ENCODE data around the gene OR4E2. TPM values are rescaled to one million over a fixed set of nuclear protein-coding genes. Genes with fewer than 3 reads are reported as not detected.

Gene OR4E2
- polyA plus RNA-seq, 2 donors: not detected

- H3K27ac ChIP-seq (ENCODE audit: low read depth in 2 of 2, low read length in 1 of 2): no peak overlapping the region
- no peaks in the 10 kb centered on the region for H3K9me3 ChIP-seq (ENCODE audit: control insufficient read depth in 2 of 2, insufficient read depth in 1 of 2, low read depth in 1 of 2, low read length in 1 of 2)
- H3K36me3 ChIP-seq (ENCODE audit: control insufficient read depth in 2 of 2, insufficient read depth in 2 of 2, low read length in 1 of 2): no peaks in the 10 kb centered on the region
- no peaks in the 10 kb centered on the region for H3K27me3 ChIP-seq (ENCODE audit: control insufficient read depth in 1 of 2, insufficient read depth in 2 of 2, low read length in 2 of 2)
- no peak overlapping the region for H3K4me3 ChIP-seq (ENCODE audit: low read depth in 1 of 2, low read length in 2 of 2)
- no peaks in the 10 kb centered on the region for H3K4me1 ChIP-seq (ENCODE audit: control insufficient read depth in 2 of 2, insufficient read depth in 2 of 2, low read length in 1 of 2)
These were observed 6.3 kb upstream of the OR4E2 start for GRCh38 chr14:21647380-21647779.

- 45 to 63% methylated on average over 1 of the region's 1 CpG for whole genome bisulfite sequencing, 2 donors
- no peak overlapping the region for H3K27ac ChIP-seq (ENCODE audit: low read depth in 2 of 2, low read length in 1 of 2)
These were observed 1.3 kb upstream of the OR4E2 start for GRCh38 chr14:21652209-21652808.

DNA sequence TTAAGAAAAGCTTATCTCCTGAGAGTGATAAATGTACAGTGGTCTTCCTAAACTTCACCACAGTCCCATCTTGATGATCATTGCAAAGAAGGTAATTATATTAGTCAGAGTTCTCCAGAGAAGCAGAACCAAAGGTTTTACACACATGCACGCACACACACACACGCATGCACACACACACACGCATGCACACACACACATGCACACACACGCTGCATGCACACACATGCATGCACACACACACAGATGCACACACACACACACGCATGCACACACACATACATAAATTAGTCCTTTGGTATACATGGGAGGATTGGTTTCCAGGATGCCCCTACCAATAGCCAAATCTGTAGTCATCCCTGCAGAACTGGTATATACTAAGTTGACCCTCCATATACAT is 580 bp downstream of the OR4E2 start:
- Histone ChIP-seq H3K27me3 (ENCODE audit: control insufficient read depth in 1 of 2, insufficient read depth in 2 of 2, low read length in 2 of 2) (no peaks in the 10 kb centered on the region), H3K4me1 (ENCODE audit: control insufficient read depth in 2 of 2, insufficient read depth in 2 of 2, low read length in 1 of 2) (no peaks in the 10 kb centered on the region), H3K27ac (ENCODE audit: low read depth in 2 of 2, low read length in 1 of 2) (no peak overlapping the region), H3K4me3 (ENCODE audit: low read depth in 1 of 2, low read length in 2 of 2) (no peak overlapping the region), H3K36me3 (ENCODE audit: control insufficient read depth in 2 of 2, insufficient read depth in 2 of 2, low read length in 1 of 2) (no peaks in the 10 kb centered on the region), H3K9me3 (ENCODE audit: control insufficient read depth in 2 of 2, insufficient read depth in 1 of 2, low read depth in 1 of 2, low read length in 1 of 2) (no peaks in the 10 kb centered on the region)
- 88 to 98% methylated on average over 5 of the region's 5 CpGs for WGBS, 2 donors

More at GRCh38 chr14:21652209-21652808, 1.3 kb upstream of the OR4E2 start:
- H3K9me3 ChIP-seq (ENCODE audit: control insufficient read depth in 2 of 2, insufficient read depth in 1 of 2, low read depth in 1 of 2, low read length in 1 of 2): no peaks in the 10 kb centered on the region
- no peaks in the 10 kb centered on the region for H3K27me3 ChIP-seq (ENCODE audit: control insufficient read depth in 1 of 2, insufficient read depth in 2 of 2, low read length in 2 of 2)
- no peaks in the 10 kb centered on the region for H3K4me1 ChIP-seq (ENCODE audit: control insufficient read depth in 2 of 2, insufficient read depth in 2 of 2, low read length in 1 of 2)
- no peaks in the 10 kb centered on the region for H3K36me3 ChIP-seq (ENCODE audit: control insufficient read depth in 2 of 2, insufficient read depth in 2 of 2, low read length in 1 of 2)
- H3K4me3 ChIP-seq (ENCODE audit: low read depth in 1 of 2, low read length in 2 of 2): no peak overlapping the region

DNA sequence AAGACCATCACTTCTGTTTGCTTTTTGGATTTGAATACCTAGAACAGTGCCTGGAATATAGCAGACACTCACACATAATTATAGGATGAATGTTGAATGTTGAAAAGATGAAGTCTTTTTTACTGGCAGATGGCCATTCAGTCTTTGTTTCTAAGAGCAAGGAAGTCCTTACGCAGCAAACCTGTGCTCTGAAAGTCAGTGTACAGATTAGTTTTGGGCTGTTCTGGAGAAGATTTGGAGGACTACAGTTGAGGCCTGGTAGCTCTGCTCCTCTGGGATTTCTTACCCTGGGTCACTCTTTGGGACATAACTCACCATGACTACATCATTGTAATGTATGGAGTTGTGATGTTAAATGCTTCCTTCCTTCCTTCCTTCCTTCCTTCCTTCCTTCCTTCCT is 3.3 kb downstream of the OR4E2 start:
- 64 to 85% methylated on average over 1 of the region's 1 CpG for WGBS, 2 donors
- H3K36me3 ChIP-seq (ENCODE audit: control insufficient read depth in 2 of 2, insufficient read depth in 2 of 2, low read length in 1 of 2): no peaks in the 10 kb centered on the region
- H3K4me3 ChIP-seq (ENCODE audit: low read depth in 1 of 2, low read length in 2 of 2): no peak overlapping the region
- H3K27me3 ChIP-seq (ENCODE audit: control insufficient read depth in 1 of 2, insufficient read depth in 2 of 2, low read length in 2 of 2): no peaks in the 10 kb centered on the region
- H3K27ac ChIP-seq (ENCODE audit: low read depth in 2 of 2, low read length in 1 of 2): no peak overlapping the region
- H3K9me3 ChIP-seq (ENCODE audit: control insufficient read depth in 2 of 2, insufficient read depth in 1 of 2, low read depth in 1 of 2, low read length in 1 of 2): no peaks in the 10 kb centered on the region
- H3K4me1 ChIP-seq (ENCODE audit: control insufficient read depth in 2 of 2, insufficient read depth in 2 of 2, low read length in 1 of 2): no peaks in the 10 kb centered on the region

DNA sequence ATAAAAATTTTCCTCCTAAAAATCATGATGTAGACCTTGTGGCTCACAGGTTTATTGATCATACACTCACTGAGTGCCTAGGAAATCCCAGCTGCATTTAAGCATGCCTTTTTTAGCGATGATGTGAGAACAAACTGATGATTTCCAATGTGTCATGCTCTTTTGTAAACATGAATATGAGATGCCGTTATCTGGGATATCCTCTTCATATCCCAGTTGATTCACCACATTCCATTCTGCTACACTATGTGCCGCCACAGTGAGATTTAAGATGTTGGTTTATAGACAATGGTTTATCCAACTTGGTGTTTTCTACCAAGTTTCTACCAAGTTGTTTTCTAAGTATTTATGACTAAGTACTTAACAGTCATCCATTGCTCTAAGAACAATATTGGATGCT is 14.7 kb downstream of the OR4E2 start:
- 46 to 66% methylated on average over 3 of the region's 3 CpGs for WGBS, 2 donors
- Histone ChIP-seq H3K27ac (ENCODE audit: low read depth in 2 of 2, low read length in 1 of 2) (no peak overlapping the region), H3K9me3 (ENCODE audit: control insufficient read depth in 2 of 2, insufficient read depth in 1 of 2, low read depth in 1 of 2, low read length in 1 of 2) (no peaks in the 10 kb centered on the region), H3K36me3 (ENCODE audit: control insufficient read depth in 2 of 2, insufficient read depth in 2 of 2, low read length in 1 of 2) (no peaks in the 10 kb centered on the region), H3K4me3 (ENCODE audit: low read depth in 1 of 2, low read length in 2 of 2) (no peak overlapping the region), H3K4me1 (ENCODE audit: control insufficient read depth in 2 of 2, insufficient read depth in 2 of 2, low read length in 1 of 2) (no peaks in the 10 kb centered on the region), H3K27me3 (ENCODE audit: control insufficient read depth in 1 of 2, insufficient read depth in 2 of 2, low read length in 2 of 2) (no peaks in the 10 kb centered on the region)

GRCh38 chr14:21669284-21669683 is 15.6 kb downstream of the OR4E2 start:
- no peak overlapping the region for H3K4me3 ChIP-seq (ENCODE audit: low read depth in 1 of 2, low read length in 2 of 2)

DNA sequence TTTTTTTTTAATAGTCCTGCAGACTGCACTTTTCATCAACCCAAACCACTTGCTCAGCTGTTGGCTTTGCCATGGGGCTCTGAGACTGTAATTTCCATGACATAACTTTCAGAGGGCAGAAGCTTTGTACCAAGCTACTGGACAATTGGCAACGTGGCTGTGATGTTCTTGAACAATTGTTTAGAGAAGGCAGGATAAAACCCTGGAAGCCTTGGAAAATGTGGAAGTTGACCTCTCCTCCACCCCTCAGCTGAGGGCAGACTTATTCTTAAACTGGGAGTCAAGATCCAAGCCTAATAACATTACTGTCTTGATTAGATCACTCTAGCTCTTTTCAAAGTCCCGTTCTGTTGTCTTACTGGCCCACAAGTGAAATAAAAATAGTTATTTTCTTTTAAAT is 17.7 kb downstream of the OR4E2 start:
- Histone ChIP-seq H3K9me3 (ENCODE audit: control insufficient read depth in 2 of 2, insufficient read depth in 1 of 2, low read depth in 1 of 2, low read length in 1 of 2) (no peaks in the 10 kb centered on the region), H3K27ac (ENCODE audit: low read depth in 2 of 2, low read length in 1 of 2) (no peak overlapping the region), H3K36me3 (ENCODE audit: control insufficient read depth in 2 of 2, insufficient read depth in 2 of 2, low read length in 1 of 2) (no peaks in the 10 kb centered on the region), H3K4me1 (ENCODE audit: control insufficient read depth in 2 of 2, insufficient read depth in 2 of 2, low read length in 1 of 2) (no peaks in the 10 kb centered on the region), H3K4me3 (ENCODE audit: low read depth in 1 of 2, low read length in 2 of 2) (no peak overlapping the region), H3K27me3 (ENCODE audit: control insufficient read depth in 1 of 2, insufficient read depth in 2 of 2, low read length in 2 of 2) (no peaks in the 10 kb centered on the region)
- WGBS, 2 donors: 31 to 47% methylated on average over 2 of the region's 2 CpGs

More at GRCh38 chr14:21669284-21669683, 15.6 kb downstream of the OR4E2 start:
- Histone ChIP-seq H3K36me3 (ENCODE audit: control insufficient read depth in 2 of 2, insufficient read depth in 2 of 2, low read length in 1 of 2) (no peaks in the 10 kb centered on the region), H3K27ac (ENCODE audit: low read depth in 2 of 2, low read length in 1 of 2) (no peak overlapping the region), H3K4me1 (ENCODE audit: control insufficient read depth in 2 of 2, insufficient read depth in 2 of 2, low read length in 1 of 2) (no peaks in the 10 kb centered on the region), H3K27me3 (ENCODE audit: control insufficient read depth in 1 of 2, insufficient read depth in 2 of 2, low read length in 2 of 2) (no peaks in the 10 kb centered on the region), H3K9me3 (ENCODE audit: control insufficient read depth in 2 of 2, insufficient read depth in 1 of 2, low read depth in 1 of 2, low read length in 1 of 2) (no peaks in the 10 kb centered on the region)

- Histone ChIP-seq H3K27ac (ENCODE audit: low read depth in 2 of 2, low read length in 1 of 2) (no peak overlapping the region), H3K9me3 (ENCODE audit: control insufficient read depth in 2 of 2, insufficient read depth in 1 of 2, low read depth in 1 of 2, low read length in 1 of 2) (no peaks in the 10 kb centered on the region), H3K4me1 (ENCODE audit: control insufficient read depth in 2 of 2, insufficient read depth in 2 of 2, low read length in 1 of 2) (no peaks in the 10 kb centered on the region), H3K4me3 (ENCODE audit: low read depth in 1 of 2, low read length in 2 of 2) (no peak overlapping the region), H3K36me3 (ENCODE audit: control insufficient read depth in 2 of 2, insufficient read depth in 2 of 2, low read length in 1 of 2) (no peaks in the 10 kb centered on the region), H3K27me3 (ENCODE audit: control insufficient read depth in 1 of 2, insufficient read depth in 2 of 2, low read length in 2 of 2) (no peaks in the 10 kb centered on the region)
- WGBS, 2 donors: 80 to 92% methylated on average over 1 of the region's 1 CpG
These were observed 18.5 kb downstream of the OR4E2 start for GRCh38 chr14:21672116-21672515.

DNA sequence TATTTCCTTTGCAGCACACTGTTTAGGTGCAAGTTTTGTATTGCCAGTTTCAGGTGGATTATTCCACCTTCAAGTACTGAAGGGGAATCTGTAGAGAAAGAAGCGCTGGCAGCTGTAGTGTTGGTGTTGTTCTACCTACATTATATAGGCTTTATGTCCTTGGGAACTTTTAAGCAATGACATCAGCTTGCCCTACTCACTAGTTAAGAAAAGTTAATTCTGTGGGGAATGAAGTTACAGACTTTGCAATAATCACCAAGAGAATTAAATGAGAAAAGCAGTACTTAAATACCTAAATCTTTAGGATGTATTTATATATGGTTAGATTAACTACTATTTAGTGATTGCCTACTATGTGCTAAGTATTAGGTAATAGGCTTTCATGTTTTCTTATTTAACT is 20.1 kb downstream of the OR4E2 start, which contains the start of gene OR4E1:
OR4E1 (minus strand) TSS at position 101 of the 400 bp plus-strand sequence. CDS start 2,883 bp downstream, outside the sequence.
- Histone ChIP-seq H3K36me3 (ENCODE audit: control insufficient read depth in 2 of 2, insufficient read depth in 2 of 2, low read length in 1 of 2) (no peaks in the 10 kb centered on the region), H3K4me3 (ENCODE audit: low read depth in 1 of 2, low read length in 2 of 2) (no peak within 1 kb of the TSS), H3K9me3 (ENCODE audit: control insufficient read depth in 2 of 2, insufficient read depth in 1 of 2, low read depth in 1 of 2, low read length in 1 of 2) (no peaks in the 10 kb centered on the region), H3K27ac (ENCODE audit: low read depth in 2 of 2, low read length in 1 of 2) (no peak within 1 kb of the TSS), H3K4me1 (ENCODE audit: control insufficient read depth in 2 of 2, insufficient read depth in 2 of 2, low read length in 1 of 2) (no peaks in the 10 kb centered on the region), H3K27me3 (ENCODE audit: control insufficient read depth in 1 of 2, insufficient read depth in 2 of 2, low read length in 2 of 2) (no peaks in the 10 kb centered on the region)
- 91 to 94% methylated on average over 1 of the region's 1 CpG for WGBS, 2 donors

DNA sequence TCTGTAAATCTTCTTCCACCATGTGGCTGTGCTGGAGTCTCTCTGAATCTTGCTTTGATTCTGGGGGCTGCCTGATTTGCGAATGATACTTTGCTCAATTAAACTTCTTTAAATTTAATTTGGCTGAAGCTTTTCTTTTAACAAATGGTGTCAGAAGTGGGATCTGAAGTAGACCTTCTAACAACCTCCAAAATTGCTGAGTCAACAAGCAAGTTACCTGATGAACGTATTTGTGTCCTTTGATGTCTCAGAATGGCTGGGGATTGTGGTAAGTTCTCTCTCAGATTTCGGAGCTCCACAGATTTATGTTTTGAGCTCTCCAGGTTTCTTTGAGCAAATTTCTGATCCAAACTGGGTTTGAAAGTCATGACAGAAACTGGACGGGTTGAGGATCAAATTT is 21.9 kb downstream of the OR4E2 start:
- Histone ChIP-seq H3K27me3 (ENCODE audit: control insufficient read depth in 1 of 2, insufficient read depth in 2 of 2, low read length in 2 of 2) (no peaks in the 10 kb centered on the region), H3K36me3 (ENCODE audit: control insufficient read depth in 2 of 2, insufficient read depth in 2 of 2, low read length in 1 of 2) (no peaks in the 10 kb centered on the region), H3K4me1 (ENCODE audit: control insufficient read depth in 2 of 2, insufficient read depth in 2 of 2, low read length in 1 of 2) (no peaks in the 10 kb centered on the region), H3K27ac (ENCODE audit: low read depth in 2 of 2, low read length in 1 of 2) (no peak overlapping the region), H3K4me3 (ENCODE audit: low read depth in 1 of 2, low read length in 2 of 2) (no peak overlapping the region), H3K9me3 (ENCODE audit: control insufficient read depth in 2 of 2, insufficient read depth in 1 of 2, low read depth in 1 of 2, low read length in 1 of 2) (no peaks in the 10 kb centered on the region)
- 72 to 80% methylated on average over 4 of the region's 4 CpGs for WGBS, 2 donors

All from esophagus (tissue), 2 donors.